Natural killer cell (primary cell): ENCODE measurements around the gene ZNF24. TPM values are rescaled to one million over a fixed set of nuclear protein-coding genes. Genes with fewer than 3 reads are reported as not detected.

Experiments used
- ATAC-seq, 3 donors: fragments of 150-1000 bp in 2 of 3; fragments of 200-7000 bp in 1 of 3; cut with Tn5 transposase; 1 replicate in 1 of 3; 2 replicates in 2 of 3; pipeline ENCODE4 v1.10.0; 2021; ENCODE audit warnings: mild to moderate bottlenecking in 2 of 3, moderate library complexity in 2 of 3
- DNase-seq, 2 donors: peaks; one replicate each; pipeline versions ENCODE4 v3.0.0 to v3.0.0-alpha.2; 2013 to 2021; ENCODE audit warnings: mixed read lengths in 1 of 2
- H3K27ac ChIP-seq: one replicate; pipeline ENCODE4 v1.5.1; 2013; ENCODE audit warnings: mild to moderate bottlenecking, low read length
- H3K27me3 ChIP-seq: one replicate; pipeline ENCODE4 v1.6.1; 2013; ENCODE audit warnings: low read length; ENCODE audit not compliant: control insufficient read depth, insufficient read depth
- H3K36me3 ChIP-seq: one replicate; pipeline ENCODE4 v1.6.1; 2013; ENCODE audit warnings: low read length; ENCODE audit not compliant: control insufficient read depth, insufficient read depth
- H3K4me1 ChIP-seq: one replicate; pipeline ENCODE4 v1.6.1; 2013; ENCODE audit warnings: low read length; ENCODE audit not compliant: control insufficient read depth, insufficient read depth
- H3K4me3 ChIP-seq: one replicate; pipeline ENCODE4 v1.5.1; 2013; ENCODE audit warnings: low read length
- H3K9me3 ChIP-seq: one replicate; pipeline ENCODE4 v1.6.1; 2013; ENCODE audit warnings: low read length; ENCODE audit not compliant: control insufficient read depth, insufficient read depth
- H3K27ac Mint-ChIP-seq, 2 donors: one replicate each; pipeline ENCODE4 v1.8.0; 2022; ENCODE audit warnings: mild to moderate bottlenecking in 2 of 2, mixed read lengths in 2 of 2, moderate library complexity in 1 of 2
- H3K27me3 Mint-ChIP-seq, 2 donors: one replicate each; pipeline ENCODE4 v1.8.0; 2022; ENCODE audit warnings: low read depth in 2 of 2, mixed read lengths in 2 of 2
- H3K36me3 Mint-ChIP-seq: one replicate; pipeline ENCODE4 v1.8.0; 2022; ENCODE audit warnings: mixed read lengths
- H3K4me1 Mint-ChIP-seq, 2 donors: one replicate each; pipeline ENCODE4 v1.8.0; 2022; ENCODE audit warnings: mixed read lengths in 2 of 2
- H3K4me3 Mint-ChIP-seq: one replicate; pipeline ENCODE4 v1.8.0; 2022; ENCODE audit warnings: mild to moderate bottlenecking, moderate library complexity, mixed read lengths
- H3K9me3 Mint-ChIP-seq, 2 donors: one replicate each; pipeline ENCODE4 v1.8.0; 2022; ENCODE audit warnings: mixed read lengths in 2 of 2
- WGBS: methylation state at CpG from one replicate; pipeline ENCODE4 v1.1.7; 2013; ENCODE audit warnings: missing lambda C conversion rate; ENCODE audit not compliant: insufficient coverage; 5-methylcytosine and 5-hydroxymethylcytosine counted together
- intact Hi-C: fragments of 100-400 bp; cut with micrococcal nuclease; formaldehyde crosslinking; loops from one replicate; pipeline ENCODE4 v1.14.2; 2022
- total RNA-seq, 4 donors: library from RNA; stranded (reverse); fragments of 120-200 nt in 1 of 4; gene quantifications; one replicate each; pipeline versions ENCODE4 v1.2.3 to v1.2.4, GENCODE V29; 2013 to 2022
- TF ChIP-seq, protein P1 (sequence below): fragments of 200-600 bp; IDR thresholded peaks from one replicate; pipeline ENCODE4 v1.8.0; 2022; ENCODE audit warnings: antibody characterized with exemption

Gene ZNF24
- total RNA-seq, 3 donors from 2014 or later (not counting 1 experiment from before 2014, with no cell fraction given) = 50.4 to 63.9 (median 58.2) TPM

DNA sequence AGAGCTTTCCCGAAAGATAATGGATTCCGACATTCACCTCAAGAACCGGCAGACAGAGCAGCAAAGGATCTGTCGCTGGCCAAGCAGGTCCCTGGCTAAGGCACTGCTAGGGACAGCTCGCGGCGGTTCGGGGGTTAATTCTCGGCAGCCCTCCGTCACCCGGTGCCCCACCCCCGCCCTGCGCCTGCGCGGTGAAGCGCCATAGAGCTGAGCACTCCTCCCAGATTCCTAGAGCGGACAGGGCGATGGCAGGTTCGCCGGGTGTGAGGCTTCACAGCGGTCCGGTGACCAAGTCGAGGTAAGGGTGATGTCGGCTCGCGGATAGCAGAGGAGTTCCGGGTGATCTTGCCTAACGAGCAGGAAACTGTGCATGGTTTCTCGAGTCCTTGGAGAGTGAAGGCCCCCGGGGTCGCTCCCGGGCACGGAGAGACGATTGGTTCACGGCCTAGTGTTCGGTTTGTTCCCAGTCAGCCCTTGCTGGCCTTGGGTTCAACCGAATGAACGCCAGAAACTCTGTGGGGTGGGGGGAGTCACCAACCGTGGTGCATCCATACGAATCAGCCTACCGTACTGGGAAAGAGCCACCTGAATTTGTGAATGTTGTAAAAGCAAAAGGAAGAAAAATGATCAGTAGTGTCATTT, 54.0 kb downstream of the ZNF24 start, which contains the start of gene ZSCAN30:
TSS of gene ZSCAN30 (minus strand) at position 136 of the 642 bp plus-strand sequence. CDS start 25,877 bp downstream, outside the sequence.
- peak within 1 kb of the TSS; percentile 61 for H3K4me3 ChIP-seq

DNA sequence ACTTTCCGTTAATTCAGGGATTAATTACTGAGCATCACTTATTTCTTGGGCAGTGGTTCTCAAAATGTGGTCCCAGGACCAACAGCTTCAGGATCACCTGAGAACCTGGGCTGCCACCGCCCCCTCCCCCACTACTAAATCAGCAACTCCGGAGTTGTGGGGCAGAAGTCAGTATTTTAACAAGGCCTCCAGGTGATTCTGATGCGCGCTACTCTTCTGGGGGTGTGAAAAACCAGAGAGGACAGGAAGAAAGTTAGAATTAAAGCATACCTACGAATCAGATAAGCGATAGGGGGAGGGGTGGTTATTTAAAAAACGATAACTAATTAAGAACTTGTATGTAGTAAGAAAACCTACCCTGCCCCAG, 54.5 kb downstream of the ZNF24 start:
- Histone ChIP-seq H3K4me3 (peak overlapping the region; percentile 61), H3K4me1 (peaks cover 17% of the 10 kb centered on the region), H3K27ac (peak overlapping the region; percentile 75), H3K36me3 (peaks cover 2% of the 10 kb centered on the region), H3K27me3 (no peaks in the 10 kb centered on the region), H3K9me3 (no peaks in the 10 kb centered on the region)
- TF ChIP-seq, protein P1, sequence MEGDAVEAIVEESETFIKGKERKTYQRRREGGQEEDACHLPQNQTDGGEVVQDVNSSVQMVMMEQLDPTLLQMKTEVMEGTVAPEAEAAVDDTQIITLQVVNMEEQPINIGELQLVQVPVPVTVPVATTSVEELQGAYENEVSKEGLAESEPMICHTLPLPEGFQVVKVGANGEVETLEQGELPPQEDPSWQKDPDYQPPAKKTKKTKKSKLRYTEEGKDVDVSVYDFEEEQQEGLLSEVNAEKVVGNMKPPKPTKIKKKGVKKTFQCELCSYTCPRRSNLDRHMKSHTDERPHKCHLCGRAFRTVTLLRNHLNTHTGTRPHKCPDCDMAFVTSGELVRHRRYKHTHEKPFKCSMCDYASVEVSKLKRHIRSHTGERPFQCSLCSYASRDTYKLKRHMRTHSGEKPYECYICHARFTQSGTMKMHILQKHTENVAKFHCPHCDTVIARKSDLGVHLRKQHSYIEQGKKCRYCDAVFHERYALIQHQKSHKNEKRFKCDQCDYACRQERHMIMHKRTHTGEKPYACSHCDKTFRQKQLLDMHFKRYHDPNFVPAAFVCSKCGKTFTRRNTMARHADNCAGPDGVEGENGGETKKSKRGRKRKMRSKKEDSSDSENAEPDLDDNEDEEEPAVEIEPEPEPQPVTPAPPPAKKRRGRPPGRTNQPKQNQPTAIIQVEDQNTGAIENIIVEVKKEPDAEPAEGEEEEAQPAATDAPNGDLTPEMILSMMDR = no peak
- intact Hi-C loops = loop anchor here (1.0 kb wide), 3 partner anchors 22 to 55 kb away; partner anchors contain the start of gene ZNF24
- peak in 1 of 2 donors; percentile 25 for DNase-seq
- Mint-ChIP-seq H3K36me3 (no peaks in the 10 kb centered on the region), H3K27ac (peak overlapping the region; percentile 97 to 98), H3K27me3 (no peaks in the 10 kb centered on the region), H3K4me3 (peak overlapping the region; percentile 99), H3K9me3 (peaks cover 2 to 3% of the 10 kb centered on the region in 2 donors), H3K4me1 (peaks cover 51 to 56% of the 10 kb centered on the region in 2 donors)
- ATAC-seq = peak; percentile 13 to 32 (median 28)
- 2% methylated on average over 6 of the region's 8 CpGs for WGBS

More for the DNA sequence above, 54.0 kb downstream of the ZNF24 start, which contains the start of gene ZSCAN30:
- Mint-ChIP-seq H3K27ac (peak within 1 kb of the TSS; percentile 97 to 98), H3K4me1 (peaks cover 56 to 61% of the 10 kb centered on the region in 2 donors), H3K4me3 (peak within 1 kb of the TSS; percentile 99), H3K36me3 (no peaks in the 10 kb centered on the region), H3K9me3 (peaks cover 2 to 3% of the 10 kb centered on the region in 2 donors), H3K27me3 (no peaks in the 10 kb centered on the region)
- H3K9me3 ChIP-seq = no peaks in the 10 kb centered on the region
- peak within 1 kb of the TSS; percentile 75 for H3K27ac ChIP-seq
- H3K4me1 ChIP-seq = peaks cover 17% of the 10 kb centered on the region
- peaks cover 5% of the 10 kb centered on the region for H3K36me3 ChIP-seq
- ATAC-seq (peak; percentile 93 to 99 (median 96)), DNase-seq (peak; percentile 95 to 97)
- under 1% methylated on average over 41 of the region's 41 CpGs for WGBS
- intact Hi-C loops = loop anchor here (1.0 kb wide), 3 partner anchors 23 to 54 kb away; partner anchors contain the start of gene ZNF24
- H3K27me3 ChIP-seq = no peaks in the 10 kb centered on the region
- TF ChIP-seq, protein P1 = no peak

DNA sequence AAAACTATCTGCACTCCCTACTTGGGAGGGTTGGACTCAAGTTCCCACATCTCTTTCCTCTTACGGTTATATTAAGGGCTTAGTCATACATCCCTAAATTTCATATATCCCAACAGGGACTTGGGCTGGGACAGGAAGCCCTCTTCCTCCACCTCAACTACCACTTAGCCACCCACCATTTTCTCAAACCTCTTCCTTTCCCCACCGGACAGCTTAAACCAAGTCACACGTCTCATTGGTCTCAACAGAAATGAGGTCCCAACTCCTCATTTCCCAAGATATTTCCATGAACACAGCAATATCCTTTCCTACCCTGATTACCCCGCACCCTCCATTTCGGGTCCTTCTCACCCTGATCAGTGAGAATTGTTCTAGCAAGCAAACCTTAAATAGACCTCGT, 54.9 kb downstream of the ZNF24 start:
- Mint-ChIP-seq H3K9me3 (peaks cover 2 to 3% of the 10 kb centered on the region in 2 donors), H3K36me3 (no peaks in the 10 kb centered on the region), H3K4me1 (peaks cover 47 to 52% of the 10 kb centered on the region in 2 donors), H3K27me3 (no peaks in the 10 kb centered on the region), H3K4me3 (peak overlapping the region; percentile 99), H3K27ac (peak overlapping the region; percentile 97 to 98)
- intact Hi-C loops = no loop called here
- peaks cover 2% of the 10 kb centered on the region for H3K36me3 ChIP-seq
- ATAC-seq = no peak
- TF ChIP-seq, protein P1 = no peak
- H3K27me3 ChIP-seq = no peaks in the 10 kb centered on the region
- peaks cover 17% of the 10 kb centered on the region for H3K4me1 ChIP-seq
- H3K4me3 ChIP-seq = peak overlapping the region; percentile 61
- H3K27ac ChIP-seq = peak overlapping the region; percentile 75
- peak in 1 of 2 donors; percentile 24 for DNase-seq
- H3K9me3 ChIP-seq = no peaks in the 10 kb centered on the region
- 8% methylated on average over 6 of the region's 6 CpGs for WGBS
